K562 (cell line): ENCODE data around the gene PCCA. TPM values are rescaled to one million over a fixed set of nuclear protein-coding genes. Genes with fewer than 3 reads are reported as not detected.

ENCODE experiments used
- ATAC-seq: fragments of 200-7000 bp; cut with Tn5 transposase; 3 replicates; pipeline ENCODE4 v1.9.1; 2020; ENCODE audit warnings: moderate library complexity
- BruUV-seq: library from RNA; stranded (reverse); fragments of 400-500 nt; replicated peaks from 2 replicates; lab custom pipeline; 2021; lab: Mats Ljungman, UMichigan
- CTCF ChIA-PET: fragments of 300-600 bp; formaldehyde crosslinking; extraction: SDS; loops from one replicate; lab custom pipeline; 2021; ENCODE audit warnings: low intra/inter-chr PET ratio; lab: Yijun Ruan, JAX
- POLR2A ChIA-PET: fragments of 300-600, 350-650 bp; sonication (Branson Sonifier 250); formaldehyde crosslinking; extraction: SDS; loops from one replicate; lab custom pipeline; 2021; ENCODE audit warnings: antibody characterized with exemption, inconsistent platforms; lab: Yijun Ruan, JAX
- DNase-seq, 4 experiments: peaks; one replicate each; pipeline versions ENCODE4 v3.0.0 to v3.0.0-alpha.2; 2011 to 2018; ENCODE audit warnings: low spot score in 3 of 4, mixed read lengths in 3 of 4; ENCODE audit errors: extremely low read depth in 1 of 4
- FAIRE-seq: peaks from 2 replicates; lab custom pipeline; 2011; peaks lifted over from hg19 to GRCh38; lab: Jason Lieb, UNC
- H2AFZ ChIP-seq: 2 replicates; pipeline ENCODE4 v1.6.0; 2011; ENCODE audit warnings: low read depth, low read length, control low read depth, inconsistent platforms
- H3K27ac ChIP-seq: fragments of 200-600 bp; 3 replicates; pipeline ENCODE4 v1.8.0; 2011; ENCODE audit warnings: low read depth, mild to moderate bottlenecking, control low read depth, inconsistent platforms, low read length, moderate library complexity, mixed read lengths; ENCODE audit errors: extremely low read depth
- H3K27me3 ChIP-seq, 2 experiments: fragments of 300-600 bp in 1 of 2; 2 replicates in 1 of 2; 3 replicates in 1 of 2; pipeline versions ENCODE4 v1.6.0 to v1.8.0; 2011; ENCODE audit warnings: inconsistent platforms in 2 of 2, low read length in 2 of 2, mild to moderate bottlenecking in 1 of 2, mixed read lengths in 1 of 2, moderate library complexity in 1 of 2; ENCODE audit not compliant: control insufficient read depth in 2 of 2, insufficient read depth in 2 of 2
- H3K36me3 ChIP-seq: fragments of 300-600 bp; 3 replicates; pipeline ENCODE4 v1.8.0; 2011; ENCODE audit warnings: mild to moderate bottlenecking, low read length, inconsistent platforms; ENCODE audit not compliant: control insufficient read depth, insufficient read depth
- H3K4me1 ChIP-seq, 2 experiments: fragments of 200-600 bp in 1 of 2; replicated peaks in 1 of 2; 2 replicates in 1 of 2; 3 replicates in 1 of 2; pipeline versions ENCODE4 v1.5.1 to v1.8.0; 2011; ENCODE audit warnings: inconsistent platforms in 2 of 2, low read length in 2 of 2, mild to moderate bottlenecking in 1 of 2, mixed read lengths in 1 of 2, moderate library complexity in 1 of 2; ENCODE audit not compliant: control insufficient read depth in 2 of 2, insufficient read depth in 2 of 2
- H3K4me2 ChIP-seq: 2 replicates; pipeline ENCODE4 v1.6.1; 2011; ENCODE audit warnings: low read length, control low read depth, inconsistent platforms, mixed read lengths; ENCODE audit not compliant: insufficient read depth
- H3K4me3 ChIP-seq: fragments of 200-600 bp; sonication (generic), shearing (Covaris generic); 2 replicates; pipeline ENCODE4 v1.5.1; 2016; ENCODE audit warnings: control low read depth, inconsistent platforms
- H3K79me2 ChIP-seq: fragments of 200-600 bp; 3 replicates; pipeline ENCODE4 v1.8.0; 2011; ENCODE audit warnings: low read length, inconsistent platforms; ENCODE audit not compliant: control insufficient read depth, insufficient read depth
- H3K9ac ChIP-seq, 2 experiments: 2 replicates each; pipeline versions ENCODE4 v1.6.0 to v1.6.1; 2011; ENCODE audit warnings: low read depth in 2 of 2, low read length in 2 of 2, control low read depth in 1 of 2, inconsistent platforms in 1 of 2, mild to moderate bottlenecking in 1 of 2, mixed read lengths in 1 of 2; ENCODE audit not compliant: insufficient read depth in 1 of 2
- H3K9me1 ChIP-seq: one replicate; pipeline ENCODE4 v1.6.0; 2011; ENCODE audit warnings: inconsistent platforms, mild to moderate bottlenecking, low read length, moderate library complexity; ENCODE audit not compliant: control insufficient read depth, insufficient read depth
- H3K9me3 ChIP-seq: replicated peaks from 2 replicates; pipeline ENCODE4 v1.5.1; 2011; ENCODE audit warnings: low read depth, low read length, inconsistent platforms; ENCODE audit not compliant: control insufficient read depth, insufficient read depth
- H4K20me1 ChIP-seq: replicated peaks from 2 replicates; pipeline ENCODE4 v1.6.1; 2011; ENCODE audit warnings: low read length, inconsistent platforms, mixed read lengths; ENCODE audit not compliant: control insufficient read depth, insufficient read depth
- EZH2 ChIP-seq: IDR thresholded peaks from 2 replicates; pipeline ENCODE4 v1.6.1; 2012; ENCODE audit warnings: low read depth, mild to moderate bottlenecking, inconsistent platforms, low read length, borderline replicate concordance
- ZNF347 ChIP-seq: fragments of 450-650 bp; formaldehyde crosslinking; IDR thresholded peaks from 2 replicates; pipeline ENCODE4 v1.4.0; 2020; ENCODE audit warnings: low read depth, mild to moderate bottlenecking, moderate library complexity
- WGBS: fragments of 100-300 bp; shearing (Covaris generic); methylation state at CpG from one replicate; pipeline ENCODE4 v1.1.6; 2016; ENCODE audit warnings: low coverage, mixed read lengths; ENCODE audit not compliant: insufficient coverage; ENCODE audit errors: missing lambda C conversion rate; 5-methylcytosine and 5-hydroxymethylcytosine counted together
- in situ Hi-C: fragments of 300-500 bp; cut with MboI; formaldehyde crosslinking; loops from 4 replicates; pipeline ENCODE4 v1.15.0; 2018; ENCODE audit warnings: inconsistent platforms, mixed read lengths
- intact Hi-C: fragments of 100-400 bp; cut with micrococcal nuclease; formaldehyde crosslinking; loops from 2 replicates; pipeline ENCODE4 v1.14.2; 2022
- polyA plus RNA-seq, 8 experiments: library from polyadenylated mRNA; depleted of rRNA in 4 of 8; stranded (reverse) in 5 of 8; unstranded in 3 of 8; fragments of >200 nt; fragmentation: Nextera tagmentation in 2 of 8; fragmentation: Illumina TruSeq in 1 of 8; extraction: Ambion mirVana in 2 of 8; extraction: Trizol in 1 of 8; gene quantifications; 2 replicates each; pipeline versions ENCODE4 v1.2.1 to v1.2.3, GENCODE V29; 2011 to 2014; ENCODE audit warnings: inconsistent platforms in 1 of 8, missing spikeins in 1 of 8
- total RNA-seq, 7 experiments: library from RNA; depleted of rRNA in 6 of 7; stranded (reverse); fragments of >200 nt in 6 of 7; fragmentation: Illumina TruSeq in 2 of 7; extraction: Trizol in 2 of 7; gene quantifications; 2 replicates each; pipeline versions ENCODE4 v1.2.1 to v1.2.3, GENCODE V29; 2011 to 2021; ENCODE audit warnings: low replicate concordance in 1 of 7
- TF ChIP-seq, protein P1 (sequence below), 2 experiments: IDR thresholded peaks in 1 of 2; conservative IDR thresholded peaks in 1 of 2; 2 replicates each; pipeline ENCODE4 v1.6.1; 2016; ENCODE audit warnings: low read depth in 2 of 2, mild to moderate bottlenecking in 1 of 2, missing compliant biosample characterization in 1 of 2, missing genetic modification characterization in 1 of 2, moderate library complexity in 1 of 2
- TF ChIP-seq, protein P2 (sequence below): IDR thresholded peaks from 3 replicates; pipeline ENCODE4 v1.6.1; 2011; ENCODE audit warnings: borderline replicate concordance, mild to moderate bottlenecking, moderate library complexity; ENCODE audit not compliant: insufficient read length; ENCODE audit errors: extremely low read depth

PCCA gene
- total and polyA plus RNA-seq, 9 of the 15 experiments (the other 6 are each of a cell fraction or from before 2014, with no cell fraction given) = 5.2 to 14.1 (median 9.7) TPM

DNA sequence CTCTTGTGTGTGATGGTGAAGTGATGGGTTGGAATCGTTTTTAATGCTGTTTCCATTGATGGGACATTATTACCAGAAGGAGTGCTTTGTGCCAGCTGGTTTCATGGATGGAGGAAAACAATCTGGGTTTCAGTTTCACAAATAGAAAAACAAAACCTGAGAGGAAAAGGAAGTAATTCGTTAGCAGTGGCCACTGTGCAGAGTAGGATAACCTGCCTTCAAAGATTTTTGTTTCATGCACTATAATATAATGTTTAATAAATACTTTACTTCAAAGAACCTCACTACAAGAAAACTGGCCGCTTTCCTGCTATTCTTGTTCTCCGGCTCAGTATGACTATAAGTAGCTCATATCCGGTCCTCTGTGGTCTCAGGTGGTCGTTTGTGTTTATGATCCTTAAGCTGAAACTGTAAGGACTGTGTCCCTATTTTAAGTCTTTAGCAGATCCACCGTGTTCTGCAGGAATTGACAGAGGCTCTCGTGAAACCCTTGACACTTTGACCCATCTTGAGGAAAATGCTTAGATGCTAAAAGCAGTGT, 395.0 kb downstream of the PCCA start:
- CTCF ChIA-PET = no interaction called here
- DNase-seq (no peak), FAIRE-seq (no peak), ATAC-seq (no peak)
- H3K9me1 ChIP-seq = no peaks in the 10 kb centered on the region
- no peak overlapping the region for H2AFZ ChIP-seq
- no peak overlapping the region for H3K9ac ChIP-seq
- H3K79me2 ChIP-seq = no peaks in the 10 kb centered on the region
- POLR2A ChIA-PET = no interaction called here
- H4K20me1 ChIP-seq = no peaks in the 10 kb centered on the region
- in situ Hi-C loops = no loop called here
- no peaks in the 10 kb centered on the region for H3K27me3 ChIP-seq
- H3K4me2 ChIP-seq = no peak overlapping the region
- no peaks in the 10 kb centered on the region for H3K36me3 ChIP-seq
- no peaks in the 10 kb centered on the region; a peak in 1 of 5 replicates for H3K4me1 ChIP-seq
- H3K27ac ChIP-seq = no peak overlapping the region
- BruUV-seq = no TSS peak
- H3K4me3 ChIP-seq = no peak overlapping the region
- 25% methylated on average over 7 of the region's 8 CpGs for WGBS
- H3K9me3 ChIP-seq = no peaks in the 10 kb centered on the region
- TF ChIP-seq ZNF347 (CRISPR knock-in tag) = no peak
- TF ChIP-seq, protein P1, sequence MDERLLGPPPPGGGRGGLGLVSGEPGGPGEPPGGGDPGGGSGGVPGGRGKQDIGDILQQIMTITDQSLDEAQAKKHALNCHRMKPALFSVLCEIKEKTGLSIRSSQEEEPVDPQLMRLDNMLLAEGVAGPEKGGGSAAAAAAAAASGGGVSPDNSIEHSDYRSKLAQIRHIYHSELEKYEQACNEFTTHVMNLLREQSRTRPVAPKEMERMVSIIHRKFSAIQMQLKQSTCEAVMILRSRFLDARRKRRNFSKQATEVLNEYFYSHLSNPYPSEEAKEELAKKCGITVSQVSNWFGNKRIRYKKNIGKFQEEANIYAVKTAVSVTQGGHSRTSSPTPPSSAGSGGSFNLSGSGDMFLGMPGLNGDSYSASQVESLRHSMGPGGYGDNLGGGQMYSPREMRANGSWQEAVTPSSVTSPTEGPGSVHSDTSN (CRISPR knock-in tag; IDR thresholded peaks at IDR 0.05; ENCODE audit: low read depth) = no peak
- TF ChIP-seq, protein P1 (tag; conservative IDR thresholded peaks at IDR 0.05; ENCODE audit: low read depth) = no peak
- TF ChIP-seq EZH2 = no peak
- TF ChIP-seq, protein P2, sequence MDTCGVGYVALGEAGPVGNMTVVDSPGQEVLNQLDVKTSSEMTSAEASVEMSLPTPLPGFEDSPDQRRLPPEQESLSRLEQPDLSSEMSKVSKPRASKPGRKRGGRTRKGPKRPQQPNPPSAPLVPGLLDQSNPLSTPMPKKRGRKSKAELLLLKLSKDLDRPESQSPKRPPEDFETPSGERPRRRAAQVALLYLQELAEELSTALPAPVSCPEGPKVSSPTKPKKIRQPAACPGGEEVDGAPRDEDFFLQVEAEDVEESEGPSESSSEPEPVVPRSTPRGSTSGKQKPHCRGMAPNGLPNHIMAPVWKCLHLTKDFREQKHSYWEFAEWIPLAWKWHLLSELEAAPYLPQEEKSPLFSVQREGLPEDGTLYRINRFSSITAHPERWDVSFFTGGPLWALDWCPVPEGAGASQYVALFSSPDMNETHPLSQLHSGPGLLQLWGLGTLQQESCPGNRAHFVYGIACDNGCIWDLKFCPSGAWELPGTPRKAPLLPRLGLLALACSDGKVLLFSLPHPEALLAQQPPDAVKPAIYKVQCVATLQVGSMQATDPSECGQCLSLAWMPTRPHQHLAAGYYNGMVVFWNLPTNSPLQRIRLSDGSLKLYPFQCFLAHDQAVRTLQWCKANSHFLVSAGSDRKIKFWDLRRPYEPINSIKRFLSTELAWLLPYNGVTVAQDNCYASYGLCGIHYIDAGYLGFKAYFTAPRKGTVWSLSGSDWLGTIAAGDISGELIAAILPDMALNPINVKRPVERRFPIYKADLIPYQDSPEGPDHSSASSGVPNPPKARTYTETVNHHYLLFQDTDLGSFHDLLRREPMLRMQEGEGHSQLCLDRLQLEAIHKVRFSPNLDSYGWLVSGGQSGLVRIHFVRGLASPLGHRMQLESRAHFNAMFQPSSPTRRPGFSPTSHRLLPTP = no peak
- intact Hi-C loops = no loop called here
